Neural cell (in vitro differentiated cells): ENCODE measurements around the gene DCDC2. TPM values are rescaled to one million over a fixed set of nuclear protein-coding genes. Genes with fewer than 3 reads are reported as not detected.

Source experiments
- H2AFZ ChIP-seq: fragments of 200-600, 300-800 bp; sonication (generic), shearing (Covaris generic); 2 replicates; pipeline ENCODE4 v1.6.0; 2014; ENCODE audit warnings: low read depth, mild to moderate bottlenecking, antibody characterized with exemption, low read length, moderate library complexity
- H3F3A ChIP-seq: fragments of 200-600 bp; shearing (Covaris generic); 2 replicates; pipeline ENCODE4 v1.6.1; 2016; ENCODE audit warnings: mild to moderate bottlenecking, moderate library complexity, mixed read lengths, antibody characterized with exemption, low read length; ENCODE audit not compliant: insufficient read depth, poor library complexity, severe bottlenecking
- H3K27ac ChIP-seq: fragments of 200-600, 300-800 bp; sonication (generic), shearing (Covaris generic); 2 replicates; pipeline ENCODE4 v1.5.1; 2014; ENCODE audit warnings: mild to moderate bottlenecking, low read length, moderate library complexity
- H3K27me3 ChIP-seq: fragments of 300-800, 200-600 bp; sonication (generic), shearing (Covaris generic); 2 replicates; pipeline ENCODE4 v1.6.0; 2014; ENCODE audit warnings: mild to moderate bottlenecking, low read depth, low read length, moderate library complexity; ENCODE audit not compliant: insufficient read depth
- H3K36me3 ChIP-seq: fragments of 300-800, 200-600 bp; sonication (generic), shearing (Covaris generic); 2 replicates; pipeline ENCODE4 v1.5.1; 2014; ENCODE audit warnings: mild to moderate bottlenecking, antibody characterized with exemption, low read length, moderate library complexity; ENCODE audit not compliant: insufficient read depth
- H3K4me2 ChIP-seq: fragments of 300-800, 200-600 bp; sonication (generic), shearing (Covaris generic); 2 replicates; pipeline ENCODE4 v1.6.0; 2014; ENCODE audit warnings: mild to moderate bottlenecking, low read length
- H3K4me3 ChIP-seq: fragments of 300-800, 200-600 bp; sonication (generic), shearing (Covaris generic); 2 replicates; pipeline ENCODE4 v1.5.1; 2014; ENCODE audit warnings: mild to moderate bottlenecking, low read length, moderate library complexity
- H3K79me2 ChIP-seq: fragments of 200-600 bp; shearing (Covaris generic); replicated peaks from 2 replicates; pipeline ENCODE4 v1.6.0; 2014; ENCODE audit warnings: mild to moderate bottlenecking, low read length, moderate library complexity; ENCODE audit not compliant: insufficient read depth
- H3K9ac ChIP-seq: fragments of 300-800, 200-600 bp; sonication (generic), shearing (Covaris generic); 2 replicates; pipeline ENCODE4 v1.6.1; 2016; ENCODE audit warnings: mild to moderate bottlenecking, low read length, mixed read lengths
- H3K9me2 ChIP-seq: fragments of 200-600 bp; shearing (Covaris generic); 2 replicates; pipeline ENCODE4 v1.6.1; 2016; ENCODE audit warnings: mild to moderate bottlenecking, low read length, mixed read lengths; ENCODE audit not compliant: insufficient read depth
- H3K9me3 ChIP-seq: fragments of 200-600, 300-800 bp; sonication (generic), shearing (Covaris generic); 2 replicates; pipeline ENCODE4 v1.6.1; 2016; ENCODE audit warnings: mild to moderate bottlenecking, mixed run types, low read length, moderate library complexity, mixed read lengths
- H4K20me1 ChIP-seq: fragments of 200-600 bp; shearing (Covaris generic); 2 replicates; pipeline ENCODE4 v1.6.1; 2016; ENCODE audit warnings: mild to moderate bottlenecking, mixed run types; ENCODE audit not compliant: insufficient read depth
- EP300 ChIP-seq: fragments of 450-650 bp; conservative IDR thresholded peaks from 2 replicates; pipeline ENCODE4 v1.6.1; 2014; ENCODE audit warnings: antibody characterized with exemption, mild to moderate bottlenecking, moderate library complexity; ENCODE audit not compliant: poor library complexity, severe bottlenecking
- EZH2 ChIP-seq: fragments of 200-600, 300-800 bp; shearing (Covaris generic), sonication (generic); IDR thresholded peaks from 2 replicates; pipeline ENCODE4 v1.6.1; 2014; ENCODE audit warnings: antibody characterized with exemption, low read length, borderline replicate concordance, mild to moderate bottlenecking; ENCODE audit not compliant: insufficient read depth, poor library complexity, severe bottlenecking
- MXI1 ChIP-seq: fragments of 450-650 bp; conservative IDR thresholded peaks from 2 replicates; pipeline ENCODE4 v1.6.1; 2014; ENCODE audit warnings: antibody characterized with exemption, mild to moderate bottlenecking; ENCODE audit not compliant: poor library complexity, severe bottlenecking
- POLR2AphosphoS5 ChIP-seq: IDR thresholded peaks from 2 replicates; pipeline ENCODE4 v1.6.1; 2012
- RAD21 ChIP-seq: fragments of 450-650 bp; conservative IDR thresholded peaks from 2 replicates; pipeline ENCODE4 v1.6.1; 2014; ENCODE audit warnings: antibody characterized with exemption, mild to moderate bottlenecking, moderate library complexity
- SMC3 ChIP-seq: fragments of 450-650 bp; conservative IDR thresholded peaks from 2 replicates; pipeline ENCODE4 v1.6.1; 2014; ENCODE audit warnings: antibody characterized with exemption, mild to moderate bottlenecking, moderate library complexity; ENCODE audit not compliant: poor library complexity
- TAF1 ChIP-seq: IDR thresholded peaks from 2 replicates; pipeline ENCODE4 v1.6.1; 2012; ENCODE audit warnings: low read depth
- polyA plus RNA-seq: library from polyadenylated mRNA; depleted of rRNA; stranded (reverse); fragments of >200 nt; gene quantifications from 2 replicates; pipeline ENCODE4 v1.2.3, GENCODE V29; 2014
- TF ChIP-seq, protein P1 (sequence below): fragments of 450-650 bp; IDR thresholded peaks from 2 replicates; pipeline ENCODE4 v1.5.1; 2014; ENCODE audit warnings: antibody characterized with exemption, mild to moderate bottlenecking, moderate library complexity; ENCODE audit not compliant: poor library complexity, severe bottlenecking
- TF ChIP-seq, protein P2 (sequence below): IDR thresholded peaks from 2 replicates; pipeline ENCODE4 v1.6.1; 2012; ENCODE audit warnings: borderline replicate concordance

Gene DCDC2
- polyA plus RNA-seq, 1 donor from 2014 or later = 0.57 TPM

DNA sequence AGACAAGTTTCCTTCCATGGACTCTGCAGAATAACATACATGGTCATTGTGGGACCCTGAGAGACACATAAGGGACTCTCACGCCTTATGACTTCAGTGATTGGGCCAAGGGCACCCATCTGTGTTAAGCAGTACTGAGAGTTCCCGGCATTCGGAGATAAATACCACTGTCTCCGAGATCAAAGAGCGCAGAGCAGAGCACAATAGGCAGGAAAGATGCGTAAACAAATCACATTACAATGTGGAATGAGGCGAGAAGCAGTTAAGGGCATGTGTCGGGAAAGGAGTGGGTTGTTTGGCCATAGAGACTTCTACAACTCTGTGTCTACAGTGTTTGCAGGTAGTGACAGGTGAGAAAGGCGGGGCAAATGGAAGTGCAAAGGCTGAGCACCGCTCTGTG, 174.3 kb downstream of the DCDC2 start:
- Histone ChIP-seq H3K9me2 (no peaks in the 10 kb centered on the region), H3K4me2 (no peak overlapping the region), H3F3A (no peaks in the 10 kb centered on the region), H3K27me3 (no peaks in the 10 kb centered on the region), H3K36me3 (no peaks in the 10 kb centered on the region), H3K9ac (no peak overlapping the region), H3K79me2 (no peaks in the 10 kb centered on the region), H2AFZ (no peak overlapping the region), H4K20me1 (no peaks in the 10 kb centered on the region), H3K9me3 (no peaks in the 10 kb centered on the region), H3K27ac (no peak overlapping the region), H3K4me3 (no peak overlapping the region)
- TF ChIP-seq SMC3 = no peak
- TF ChIP-seq, protein P1, sequence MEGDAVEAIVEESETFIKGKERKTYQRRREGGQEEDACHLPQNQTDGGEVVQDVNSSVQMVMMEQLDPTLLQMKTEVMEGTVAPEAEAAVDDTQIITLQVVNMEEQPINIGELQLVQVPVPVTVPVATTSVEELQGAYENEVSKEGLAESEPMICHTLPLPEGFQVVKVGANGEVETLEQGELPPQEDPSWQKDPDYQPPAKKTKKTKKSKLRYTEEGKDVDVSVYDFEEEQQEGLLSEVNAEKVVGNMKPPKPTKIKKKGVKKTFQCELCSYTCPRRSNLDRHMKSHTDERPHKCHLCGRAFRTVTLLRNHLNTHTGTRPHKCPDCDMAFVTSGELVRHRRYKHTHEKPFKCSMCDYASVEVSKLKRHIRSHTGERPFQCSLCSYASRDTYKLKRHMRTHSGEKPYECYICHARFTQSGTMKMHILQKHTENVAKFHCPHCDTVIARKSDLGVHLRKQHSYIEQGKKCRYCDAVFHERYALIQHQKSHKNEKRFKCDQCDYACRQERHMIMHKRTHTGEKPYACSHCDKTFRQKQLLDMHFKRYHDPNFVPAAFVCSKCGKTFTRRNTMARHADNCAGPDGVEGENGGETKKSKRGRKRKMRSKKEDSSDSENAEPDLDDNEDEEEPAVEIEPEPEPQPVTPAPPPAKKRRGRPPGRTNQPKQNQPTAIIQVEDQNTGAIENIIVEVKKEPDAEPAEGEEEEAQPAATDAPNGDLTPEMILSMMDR = no peak
- TF ChIP-seq RAD21 = no peak
- TF ChIP-seq POLR2AphosphoS5 = no peak
- no peak for TF ChIP-seq MXI1
- TF ChIP-seq EZH2 = no peak
- TF ChIP-seq, protein P2, sequence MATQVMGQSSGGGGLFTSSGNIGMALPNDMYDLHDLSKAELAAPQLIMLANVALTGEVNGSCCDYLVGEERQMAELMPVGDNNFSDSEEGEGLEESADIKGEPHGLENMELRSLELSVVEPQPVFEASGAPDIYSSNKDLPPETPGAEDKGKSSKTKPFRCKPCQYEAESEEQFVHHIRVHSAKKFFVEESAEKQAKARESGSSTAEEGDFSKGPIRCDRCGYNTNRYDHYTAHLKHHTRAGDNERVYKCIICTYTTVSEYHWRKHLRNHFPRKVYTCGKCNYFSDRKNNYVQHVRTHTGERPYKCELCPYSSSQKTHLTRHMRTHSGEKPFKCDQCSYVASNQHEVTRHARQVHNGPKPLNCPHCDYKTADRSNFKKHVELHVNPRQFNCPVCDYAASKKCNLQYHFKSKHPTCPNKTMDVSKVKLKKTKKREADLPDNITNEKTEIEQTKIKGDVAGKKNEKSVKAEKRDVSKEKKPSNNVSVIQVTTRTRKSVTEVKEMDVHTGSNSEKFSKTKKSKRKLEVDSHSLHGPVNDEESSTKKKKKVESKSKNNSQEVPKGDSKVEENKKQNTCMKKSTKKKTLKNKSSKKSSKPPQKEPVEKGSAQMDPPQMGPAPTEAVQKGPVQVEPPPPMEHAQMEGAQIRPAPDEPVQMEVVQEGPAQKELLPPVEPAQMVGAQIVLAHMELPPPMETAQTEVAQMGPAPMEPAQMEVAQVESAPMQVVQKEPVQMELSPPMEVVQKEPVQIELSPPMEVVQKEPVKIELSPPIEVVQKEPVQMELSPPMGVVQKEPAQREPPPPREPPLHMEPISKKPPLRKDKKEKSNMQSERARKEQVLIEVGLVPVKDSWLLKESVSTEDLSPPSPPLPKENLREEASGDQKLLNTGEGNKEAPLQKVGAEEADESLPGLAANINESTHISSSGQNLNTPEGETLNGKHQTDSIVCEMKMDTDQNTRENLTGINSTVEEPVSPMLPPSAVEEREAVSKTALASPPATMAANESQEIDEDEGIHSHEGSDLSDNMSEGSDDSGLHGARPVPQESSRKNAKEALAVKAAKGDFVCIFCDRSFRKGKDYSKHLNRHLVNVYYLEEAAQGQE = no peak
- TF ChIP-seq EP300 = no peak
- TF ChIP-seq TAF1 = no peak

DNA sequence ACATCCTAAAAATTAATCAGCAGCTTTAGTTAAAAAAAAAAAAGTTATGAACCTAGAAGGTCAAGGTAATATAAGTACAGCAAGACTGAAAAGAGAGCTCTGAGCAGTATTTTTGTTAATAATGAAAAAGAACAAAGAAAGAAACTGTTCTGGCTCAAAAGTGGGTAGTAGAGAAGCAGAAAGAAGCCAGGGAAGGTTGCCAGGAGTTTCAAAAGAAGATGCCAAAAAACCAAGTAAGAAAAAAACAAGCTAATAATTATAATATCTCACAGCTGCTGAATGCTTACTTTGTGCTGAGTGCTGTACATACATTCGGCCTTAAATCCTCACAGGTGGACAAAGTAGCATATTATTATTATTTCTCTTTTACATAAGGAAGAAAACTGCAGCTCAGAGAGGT, 200.0 kb downstream of the DCDC2 start:
- no peak overlapping the region for H3K4me2 ChIP-seq
- H3F3A ChIP-seq = no peaks in the 10 kb centered on the region
- H2AFZ ChIP-seq = no peak overlapping the region
- H3K27me3 ChIP-seq = no peaks in the 10 kb centered on the region
- no peaks in the 10 kb centered on the region for H3K79me2 ChIP-seq
- TF ChIP-seq RAD21 (no peak), MXI1 (no peak), EP300 (no peak), SMC3 (no peak), EZH2 (no peak), TAF1 (no peak), POLR2AphosphoS5 (no peak)
- TF ChIP-seq, protein P2 = no peak
- TF ChIP-seq, protein P1 = no peak
- no peak overlapping the region for H3K4me3 ChIP-seq
- no peak overlapping the region for H3K9ac ChIP-seq
- no peaks in the 10 kb centered on the region for H3K9me3 ChIP-seq
- no peak overlapping the region for H3K27ac ChIP-seq
- no peaks in the 10 kb centered on the region for H4K20me1 ChIP-seq
- no peaks in the 10 kb centered on the region for H3K9me2 ChIP-seq
- H3K36me3 ChIP-seq = no peaks in the 10 kb centered on the region
